ENCODE data around the gene TPH2.

Gene TPH2

DNA sequence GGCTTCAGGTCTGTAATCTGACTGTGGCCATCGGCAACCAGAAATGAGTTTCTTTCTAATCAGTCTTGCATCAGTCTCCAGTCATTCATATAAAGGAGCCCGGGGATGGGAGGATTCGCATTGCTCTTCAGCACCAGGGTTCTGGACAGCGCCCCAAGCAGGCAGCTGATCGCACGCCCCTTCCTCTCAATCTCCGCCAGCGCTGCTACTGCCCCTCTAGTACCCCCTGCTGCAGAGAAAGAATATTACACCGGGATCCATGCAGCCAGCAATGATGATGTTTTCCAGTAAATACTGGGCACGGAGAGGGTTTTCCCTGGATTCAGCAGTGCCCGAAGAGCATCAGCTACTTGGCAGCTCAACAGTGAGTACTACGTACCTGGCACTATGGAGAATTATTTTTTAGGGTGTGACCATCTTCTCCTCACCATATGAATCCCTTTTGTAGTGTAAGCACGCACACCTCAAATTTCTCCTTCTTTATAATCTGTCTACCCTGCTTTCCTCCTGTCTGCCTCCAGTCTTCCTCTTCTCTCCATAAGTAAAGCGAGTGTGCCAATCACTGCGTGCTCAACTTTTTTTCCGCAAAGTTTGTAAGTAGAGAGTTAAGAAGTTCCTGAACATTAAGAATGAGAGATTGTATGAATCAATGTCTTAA, at the start of gene TPH2:
TPH2 (plus strand) TSS at position 118 of the 658 bp plus-strand sequence; CDS start at position 260, 142 bp downstream.
- no peak for DNase-seq (ENCODE audit: low read depth, low spot score)

DNA sequence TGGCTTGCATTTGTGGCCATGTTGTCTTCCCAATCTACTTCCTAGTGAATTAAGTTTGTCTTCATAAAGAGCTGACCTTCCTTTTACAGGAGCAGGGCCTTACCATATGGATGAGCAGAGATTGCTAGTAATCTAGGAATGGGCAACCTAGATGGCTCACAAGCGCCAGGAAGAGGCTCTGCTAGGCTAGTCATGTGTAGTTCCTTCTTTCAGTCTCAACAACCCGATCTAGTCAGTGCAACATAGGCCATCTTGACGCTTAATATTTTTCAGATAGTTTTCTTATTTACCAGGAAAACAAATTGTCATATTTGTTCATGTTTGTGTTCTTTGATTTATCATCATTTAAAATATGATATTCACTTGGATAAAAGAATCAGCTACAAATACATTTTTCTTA, 48.2 kb upstream of the TPH2 start:
- no peak for DNase-seq (ENCODE audit: low read depth, low spot score)

DNA sequence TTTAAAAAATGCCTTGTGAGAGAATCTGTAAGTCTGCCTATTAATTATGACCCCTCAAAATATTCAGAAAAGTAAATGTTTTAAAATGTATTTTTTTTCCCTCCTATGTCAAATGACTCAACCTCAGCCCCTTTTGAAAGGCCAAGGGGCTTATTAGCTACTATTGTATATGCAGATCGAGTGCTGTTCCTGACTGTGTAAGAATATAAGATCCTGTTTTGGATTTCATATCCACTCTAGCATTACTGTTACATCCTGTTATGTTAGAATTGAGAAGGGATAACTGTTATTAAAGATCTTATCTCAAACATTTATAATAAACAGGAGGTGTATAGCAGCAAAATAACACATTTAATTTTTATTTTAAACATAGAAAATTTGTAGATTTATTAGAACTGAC, 46.6 kb upstream of the TPH2 start:
- DNase-seq (ENCODE audit: low read depth, low spot score) = no peak

DNA sequence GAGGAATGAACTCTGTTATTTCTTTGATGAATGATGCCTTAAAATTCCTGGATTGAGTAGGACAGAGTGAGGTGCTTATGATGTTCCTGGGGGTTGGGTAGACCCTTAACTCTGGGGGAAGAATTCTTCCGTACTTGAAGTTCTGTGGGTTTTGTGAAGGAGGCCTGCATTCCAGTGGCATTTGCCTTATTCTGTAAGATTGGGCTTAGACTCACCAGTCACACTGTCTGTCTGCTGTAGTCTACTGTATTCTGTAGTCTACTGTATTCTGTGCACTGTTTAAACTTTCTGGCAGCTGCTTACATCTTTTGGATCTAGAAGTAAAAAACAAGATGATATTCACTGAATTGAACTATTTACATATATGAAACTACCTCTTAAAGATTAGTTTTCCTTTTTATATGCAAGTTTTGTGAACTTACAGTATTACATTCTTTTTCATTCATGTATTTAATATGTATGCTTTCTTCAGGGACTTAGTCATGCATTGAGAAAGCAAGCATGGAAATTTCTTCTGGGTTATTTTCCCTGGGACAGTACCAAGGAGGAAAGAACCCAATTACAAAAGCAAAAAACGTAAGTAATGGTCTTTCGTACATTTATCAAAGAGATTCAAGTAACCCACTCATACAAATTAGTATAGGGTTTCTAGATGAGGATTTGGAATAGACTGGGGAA, 42.3 kb upstream of the TPH2 start:
- no peak for DNase-seq (ENCODE audit: low read depth, low spot score)

DNA sequence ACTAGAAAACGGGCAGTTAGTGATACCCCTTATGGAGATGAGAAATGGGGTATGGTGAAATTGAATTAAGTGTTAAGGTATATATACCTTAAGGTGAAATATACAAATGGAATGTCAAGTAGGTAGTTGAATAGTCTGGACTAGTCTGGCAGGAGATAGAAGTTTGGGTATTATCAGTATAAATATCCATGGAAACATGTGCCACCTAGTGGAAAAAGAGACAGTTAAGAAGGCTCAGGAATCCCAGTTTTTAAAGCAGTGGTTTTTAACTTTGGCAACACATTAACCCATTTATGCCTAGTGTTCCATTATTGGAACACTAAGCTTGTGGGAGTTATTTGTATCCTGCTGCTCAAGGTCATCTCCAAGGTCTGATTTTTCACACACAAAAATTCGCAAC, 38.6 kb upstream of the TPH2 start:
- no peak for DNase-seq (ENCODE audit: low read depth, low spot score)

DNA sequence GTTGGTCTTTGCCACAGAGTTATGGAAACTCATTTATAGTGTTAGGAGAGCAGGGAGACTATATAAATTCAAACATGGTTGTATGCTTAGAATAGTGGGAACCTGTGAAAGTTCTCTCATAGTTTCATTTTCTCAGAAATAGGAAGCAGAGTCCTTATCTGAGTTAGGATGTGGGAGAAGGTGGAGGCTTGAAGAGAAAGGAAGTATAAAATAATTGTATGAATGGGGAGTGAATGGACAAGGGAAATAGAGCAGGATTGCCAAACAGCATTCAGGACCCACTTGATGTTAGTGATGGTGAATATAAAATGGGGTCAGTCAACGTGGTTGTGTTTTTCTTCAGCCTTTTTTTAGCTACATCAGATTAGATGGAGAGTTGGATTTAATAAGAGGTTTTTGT, 34.0 kb upstream of the TPH2 start:
- DNase-seq (ENCODE audit: low read depth, low spot score) = no peak

DNA sequence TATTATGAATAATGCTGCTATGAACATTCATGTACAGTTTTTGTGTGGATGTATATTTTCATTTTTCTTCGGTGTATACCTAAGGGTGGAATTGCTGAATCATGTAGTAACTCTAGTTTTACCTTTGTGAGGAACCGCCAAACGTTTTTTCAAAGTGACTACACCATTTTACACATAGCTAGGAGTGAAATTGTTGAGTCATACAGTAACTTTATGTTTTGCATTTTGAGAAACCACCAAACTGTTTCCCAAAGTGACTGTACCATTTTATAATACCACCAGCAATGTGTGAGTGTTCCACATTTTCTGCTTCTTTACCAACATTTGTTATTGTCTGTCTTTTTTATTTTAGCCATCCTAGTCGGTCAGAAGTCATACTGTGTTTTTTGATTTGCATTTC, 3.1 kb upstream of the TPH2 start:
- no peak for DNase-seq (ENCODE audit: low read depth, low spot score)

DNA sequence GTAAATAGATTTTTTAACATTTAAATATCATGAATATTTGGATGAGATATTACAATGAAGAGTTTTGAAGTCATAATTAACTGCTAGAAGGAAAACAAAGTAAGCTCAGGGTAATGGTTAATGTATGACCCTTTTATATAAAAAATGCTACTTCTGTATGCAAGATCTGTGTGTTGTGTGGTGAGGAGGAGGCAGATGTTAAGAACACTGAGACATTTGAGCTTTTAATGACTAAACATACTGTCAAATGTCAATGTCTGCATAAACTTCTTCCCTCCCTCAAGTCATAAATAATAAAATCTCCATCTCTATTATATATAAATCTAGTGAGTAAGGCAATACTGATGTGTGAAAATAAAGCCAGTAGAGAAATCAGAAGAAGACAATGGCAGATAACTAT, 1.4 kb downstream of the TPH2 start:
- no peak for DNase-seq (ENCODE audit: low read depth, low spot score)

DNA sequence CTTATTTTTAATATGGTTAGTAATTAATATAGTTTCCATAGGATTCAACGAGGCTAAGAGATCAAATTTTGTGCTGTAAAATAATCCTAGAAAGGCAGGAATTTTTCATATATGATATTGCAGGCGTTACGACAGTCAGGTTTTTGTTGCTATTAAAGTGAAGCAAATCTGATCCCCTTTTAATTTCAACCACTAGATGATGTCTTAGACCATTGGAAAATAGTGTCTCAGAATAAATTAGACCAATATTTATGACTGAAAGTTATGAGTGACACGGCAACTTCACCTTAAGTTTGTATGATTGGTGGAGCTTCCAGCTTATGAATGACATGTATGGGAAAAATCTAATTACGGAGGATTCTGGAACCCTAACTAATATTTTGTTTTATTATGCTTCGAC, 2.5 kb downstream of the TPH2 start:
- no peak for DNase-seq (ENCODE audit: low read depth, low spot score)

DNA sequence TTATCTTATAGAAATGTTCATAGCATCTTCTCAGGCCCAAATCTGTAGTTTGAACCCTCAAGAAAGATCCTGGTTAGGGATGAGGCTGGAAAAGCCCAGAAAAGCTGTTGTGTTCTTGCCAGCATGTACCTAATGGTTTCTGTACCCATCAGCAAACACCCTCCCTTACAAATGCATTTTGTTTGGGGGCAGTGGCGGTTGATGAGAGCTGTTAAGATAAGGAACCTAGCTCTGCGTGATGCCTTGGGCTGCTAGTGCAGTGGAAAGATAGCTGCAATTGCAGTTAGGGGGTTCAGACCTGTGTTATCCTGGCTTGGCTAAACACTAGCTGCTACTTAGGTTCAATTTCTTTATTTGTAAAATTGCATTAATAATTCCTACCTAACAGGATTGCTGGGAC, 3.6 kb downstream of the TPH2 start:
- no peak for DNase-seq (ENCODE audit: low read depth, low spot score)

DNA sequence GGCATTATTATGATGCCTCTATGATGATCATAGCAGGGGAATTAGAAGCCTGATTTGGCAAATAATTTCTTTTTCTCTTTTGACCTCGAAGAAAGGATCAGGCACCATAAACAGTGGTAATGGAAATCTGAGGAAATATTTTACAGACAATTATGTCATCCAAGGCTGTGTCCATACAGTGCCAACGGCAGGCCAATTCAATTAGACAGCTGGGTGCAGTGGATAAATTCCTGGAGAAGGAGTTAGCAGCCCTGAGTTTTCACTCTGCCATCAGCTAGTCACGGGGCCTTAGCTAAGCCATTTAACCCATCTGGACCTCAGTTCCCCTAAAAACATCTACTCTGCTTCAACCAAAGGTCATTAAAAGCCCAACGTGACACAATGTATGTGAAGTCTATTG, 4.1 kb downstream of the TPH2 start:
- no peak for DNase-seq (ENCODE audit: low read depth, low spot score)

DNA sequence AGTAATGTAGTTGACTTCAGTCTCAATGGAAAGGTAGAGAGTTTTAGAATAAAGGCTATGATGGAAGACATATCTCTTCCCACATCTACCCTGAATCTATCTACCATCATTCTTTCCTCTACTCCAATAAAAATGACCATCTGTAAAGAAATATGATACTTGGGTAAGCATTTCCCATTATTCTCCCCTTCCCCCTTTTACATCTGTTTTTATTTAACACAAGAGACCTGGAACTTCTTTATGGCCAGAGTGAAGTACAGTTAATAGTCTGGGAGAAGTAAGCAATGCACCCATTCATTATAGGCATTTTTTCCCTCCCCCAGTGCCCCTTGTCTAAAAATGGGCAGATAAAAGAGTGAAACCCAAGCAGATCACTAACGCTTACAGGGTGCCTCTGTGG, 6.5 kb downstream of the TPH2 start:
- DNase-seq (ENCODE audit: low read depth, low spot score) = no peak

DNA sequence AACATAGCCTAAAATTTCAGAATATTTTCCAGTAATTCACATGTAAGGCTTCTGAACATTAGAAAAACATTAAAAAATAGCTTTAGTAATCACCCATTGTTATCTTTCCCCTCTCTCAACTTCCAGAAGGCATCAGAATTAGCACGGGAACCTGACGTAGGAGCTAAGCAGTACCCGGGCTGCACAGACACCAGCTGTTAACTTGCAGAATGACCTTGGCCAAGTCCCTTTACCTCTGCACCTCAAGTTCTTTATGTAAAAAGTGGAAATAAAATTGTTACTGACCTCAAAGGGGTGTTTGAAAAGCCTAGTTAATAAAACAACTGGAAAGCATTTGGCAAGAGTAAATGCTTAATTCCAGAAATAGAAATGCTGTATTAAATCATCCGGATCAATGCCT, 7.2 kb downstream of the TPH2 start:
- no peak for DNase-seq (ENCODE audit: low read depth, low spot score)

DNA sequence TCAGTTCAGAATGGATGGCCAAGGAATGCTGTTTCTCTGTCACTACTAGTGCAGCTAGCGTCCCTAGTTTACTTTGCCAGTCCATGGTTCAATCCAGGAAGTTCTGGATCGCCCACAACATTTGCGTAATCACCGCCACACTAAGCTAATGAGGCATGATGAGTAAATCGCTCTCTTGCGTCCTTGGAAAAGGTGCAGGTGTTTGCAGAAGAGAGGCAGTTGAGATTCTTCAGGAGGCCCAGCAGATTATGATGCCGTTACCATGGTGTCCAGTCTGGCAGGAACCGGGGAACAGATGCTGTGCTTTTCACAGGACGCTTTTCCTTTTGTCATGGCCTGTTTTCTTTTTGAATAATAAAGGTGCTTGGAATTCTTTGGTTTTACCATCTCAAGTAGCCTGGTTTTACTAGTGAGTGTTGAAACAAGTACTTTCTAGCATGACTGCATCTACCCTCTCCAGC, 9.0 kb downstream of the TPH2 start:
- DNase-seq (ENCODE audit: low read depth, low spot score) = no peak

DNA sequence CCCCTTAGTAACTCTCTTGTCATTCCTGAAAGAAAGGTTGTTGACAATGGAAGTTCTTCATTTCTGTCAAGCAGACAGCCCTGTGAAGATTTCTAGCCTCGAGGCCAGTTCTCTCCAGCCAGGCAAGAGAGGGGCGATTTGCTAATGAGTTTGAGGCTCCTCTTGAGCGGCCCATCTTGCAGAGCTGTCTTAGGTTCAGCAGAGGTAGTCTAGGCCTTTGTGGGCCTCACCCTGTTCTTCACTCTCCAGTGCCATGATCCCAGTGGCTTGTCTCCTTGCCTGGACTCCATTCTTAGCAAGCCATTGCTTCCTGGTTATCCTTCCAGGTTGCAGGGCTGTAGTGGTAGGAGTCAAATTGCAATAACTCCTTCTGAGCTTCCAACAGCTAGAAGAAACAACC, 9.7 kb downstream of the TPH2 start:
- DNase-seq (ENCODE audit: low read depth, low spot score) = no peak

DNA sequence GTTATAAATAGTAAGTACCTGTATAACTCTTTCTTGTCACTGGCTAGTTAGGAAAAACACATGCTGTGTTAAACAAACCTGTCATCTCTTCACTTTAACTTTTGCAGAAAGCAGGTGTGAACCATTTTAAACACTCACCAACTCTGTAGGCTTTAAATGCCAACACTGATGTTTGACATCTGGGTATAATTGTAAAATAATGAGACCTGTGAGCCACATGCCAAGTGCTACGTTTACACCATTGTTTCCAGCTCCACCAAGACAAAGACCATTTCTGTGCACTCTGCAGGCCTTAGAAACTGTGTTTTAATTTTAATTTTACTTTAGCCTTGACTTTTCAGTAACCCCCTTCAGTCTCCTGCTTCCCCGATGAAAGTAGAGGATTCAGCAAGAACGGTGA, 11.0 kb downstream of the TPH2 start:
- no peak for DNase-seq (ENCODE audit: low read depth, low spot score)

DNA sequence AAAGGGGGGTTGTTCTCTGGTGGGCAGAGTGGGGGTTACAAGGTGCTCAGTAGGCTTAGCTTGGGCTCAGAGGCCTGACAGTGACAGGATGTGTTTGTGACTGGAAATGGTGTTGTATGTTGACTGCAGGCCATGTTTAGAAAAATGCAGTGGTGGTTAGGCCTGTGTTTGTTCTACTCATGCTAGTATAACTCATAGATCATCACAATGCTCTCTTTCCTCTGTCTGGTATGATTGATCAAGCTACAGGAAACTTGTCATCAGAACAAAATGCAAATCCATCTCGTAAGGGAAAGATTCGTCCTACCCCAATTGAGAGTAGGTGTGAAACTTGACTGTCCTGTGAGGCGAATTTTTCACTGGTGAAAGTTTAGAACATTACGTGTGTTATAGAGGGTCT, 11.8 kb downstream of the TPH2 start:
- no peak for DNase-seq (ENCODE audit: low read depth, low spot score)

DNA sequence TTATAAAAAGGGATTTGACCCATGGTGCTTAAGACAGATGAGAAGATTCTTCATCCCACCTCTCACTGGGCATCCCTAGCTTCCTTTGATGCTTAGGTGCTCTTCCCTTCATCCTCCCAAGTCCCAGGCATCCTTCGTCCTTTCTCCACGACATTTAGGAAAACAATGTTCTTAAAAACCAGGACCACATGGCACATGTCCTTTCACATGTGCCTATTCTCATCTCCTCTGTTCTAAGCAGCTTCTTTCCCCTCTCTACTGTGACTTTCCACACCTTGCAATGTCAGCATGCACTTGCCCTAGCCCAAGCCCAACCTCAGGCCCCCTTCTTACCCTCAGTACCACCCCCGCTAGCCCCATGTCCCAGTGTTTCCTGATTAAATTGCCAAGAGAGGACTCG, 12.2 kb downstream of the TPH2 start:
- no peak for DNase-seq (ENCODE audit: low read depth, low spot score)

DNA sequence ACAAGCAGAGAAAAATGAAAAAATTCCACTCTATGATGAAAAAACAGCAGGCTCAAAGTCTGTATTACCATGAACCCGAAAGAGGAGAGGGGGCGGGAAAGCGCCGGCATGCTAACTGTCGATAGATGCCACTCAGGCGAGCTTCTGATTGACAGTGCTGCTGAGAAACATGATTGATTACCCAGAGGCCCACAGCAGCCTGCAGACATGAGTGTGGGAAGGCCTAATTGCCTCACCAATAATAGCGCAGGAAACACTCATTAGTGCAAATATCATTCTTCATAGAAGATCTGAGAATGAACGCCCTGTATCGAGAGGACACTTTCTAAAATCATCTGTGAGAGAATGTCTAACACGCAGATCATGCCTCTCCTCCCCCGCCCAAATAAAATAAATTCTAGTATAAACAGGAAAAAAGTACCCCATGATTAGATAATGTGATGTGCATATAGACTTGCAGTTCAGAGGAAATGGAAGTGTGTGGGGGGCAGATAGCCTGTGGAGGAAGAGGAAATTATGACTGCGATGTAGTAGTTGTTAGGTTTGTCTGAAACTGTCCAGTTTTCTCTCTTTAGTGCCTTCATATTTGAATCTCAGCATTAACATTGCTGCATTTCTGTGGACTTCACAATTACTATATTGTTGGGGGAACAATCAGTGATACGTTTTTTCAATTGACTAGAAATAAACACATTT, 15.6 kb downstream of the TPH2 start:
- DNase-seq (ENCODE audit: low read depth, low spot score) = no peak

DNA sequence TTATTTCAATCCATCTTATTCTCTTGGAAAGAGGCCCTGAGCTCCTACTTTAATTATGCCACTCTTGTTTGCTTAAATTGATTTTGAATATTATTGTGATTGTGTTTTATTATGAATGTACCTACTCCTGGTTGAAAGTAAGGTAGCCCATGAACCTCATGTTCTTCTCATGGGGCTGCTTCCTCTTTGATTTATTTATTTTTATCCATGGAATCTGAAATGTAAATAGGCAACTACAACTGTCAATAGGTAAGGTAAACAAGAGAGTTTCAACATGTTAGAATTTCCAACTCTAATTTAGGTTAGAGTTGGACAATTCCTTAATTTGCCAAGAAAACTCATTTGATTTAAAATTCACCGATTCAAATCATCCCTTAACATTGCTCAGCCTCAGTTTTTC, 16.2 kb downstream of the TPH2 start:
- no peak for DNase-seq (ENCODE audit: low read depth, low spot score)

DNA sequence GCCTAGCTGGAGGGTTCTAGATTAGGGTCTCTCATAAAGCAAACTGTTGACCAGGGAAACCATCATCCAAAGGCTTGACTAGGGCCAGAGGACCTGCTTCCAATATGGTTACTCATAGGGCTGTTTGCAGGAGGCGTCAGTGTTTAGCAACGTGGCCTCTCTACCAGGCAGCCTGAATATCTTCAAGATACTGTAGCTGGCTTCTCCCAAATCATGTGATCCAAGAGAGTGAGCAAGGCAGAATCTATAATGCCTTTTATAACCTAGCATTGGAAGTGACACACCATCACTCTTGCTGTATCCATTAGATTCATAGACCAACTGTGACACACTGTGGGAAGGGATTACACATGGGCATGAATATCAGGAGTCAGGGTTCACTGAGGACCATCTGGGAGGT, 17.3 kb downstream of the TPH2 start:
- DNase-seq (ENCODE audit: low read depth, low spot score) = no peak

DNA sequence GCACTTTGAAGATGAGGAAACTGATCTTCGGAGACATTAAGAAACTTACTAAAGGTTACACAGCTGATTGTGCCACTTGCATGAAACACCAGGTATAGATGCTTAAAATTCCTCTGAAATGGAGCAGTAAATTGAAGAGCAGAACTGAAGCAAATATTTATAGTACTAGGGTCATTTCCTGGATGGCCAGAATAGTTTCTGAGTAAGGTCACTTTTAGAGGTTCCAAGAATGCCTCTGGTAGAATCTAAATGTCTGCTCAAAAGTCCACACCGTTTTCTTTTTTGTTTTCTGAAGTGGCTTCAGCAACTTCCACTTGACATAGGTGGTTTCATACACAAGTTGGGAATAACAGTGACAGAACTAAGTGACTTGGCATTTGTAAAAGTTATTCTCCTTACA, 19.4 kb downstream of the TPH2 start:
- DNase-seq (ENCODE audit: low read depth, low spot score) = no peak

DNA sequence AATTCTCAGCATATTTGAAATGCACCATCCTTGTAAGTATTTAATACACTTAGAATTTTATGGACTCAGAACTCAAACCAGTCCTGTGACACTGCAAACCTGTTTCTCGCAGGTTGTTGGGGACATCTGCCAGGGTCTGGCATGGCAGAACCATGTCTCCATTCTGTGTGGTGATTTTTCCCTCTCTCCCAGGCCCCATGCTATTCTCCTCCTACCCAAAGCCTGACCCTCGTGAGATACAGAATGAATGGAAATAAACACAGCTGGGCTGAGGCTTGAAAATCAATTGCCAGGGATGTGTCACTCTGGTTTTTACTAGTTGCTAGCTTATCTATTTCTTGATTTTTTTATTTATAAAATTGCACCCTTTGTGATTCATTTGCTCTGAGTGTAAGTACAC, 19.8 kb downstream of the TPH2 start:
- no peak for DNase-seq (ENCODE audit: low read depth, low spot score)
